GM12878 (cell line): Measurements from ENCODE around the gene MICALL1. TPM values are rescaled to one million over a fixed set of nuclear protein-coding genes. Genes with fewer than 3 reads are reported as not detected.

Experiments used
- BACH1 ChIP-seq: fragments of 450-650 bp; IDR thresholded peaks from 2 replicates; pipeline ENCODE4 v1.6.1; 2017; ENCODE audit warnings: mild to moderate bottlenecking, borderline replicate concordance
- ZBED1 ChIP-seq: IDR thresholded peaks from 2 replicates; pipeline ENCODE4 v1.6.1; 2016; ENCODE audit warnings: borderline replicate concordance
- ZNF24 ChIP-seq: fragments of 450-650 bp; IDR thresholded peaks from 2 replicates; pipeline ENCODE4 v1.6.1; 2017; ENCODE audit warnings: antibody characterized with exemption, mild to moderate bottlenecking
- polyA plus RNA-seq, 11 experiments: library from polyadenylated mRNA; depleted of rRNA in 4 of 11; unstranded in 6 of 11; stranded (reverse) in 5 of 11; fragments of >200 nt; fragmentation: Nextera tagmentation in 4 of 11; fragmentation: Illumina TruSeq in 1 of 11; extraction: Ambion mirVana in 4 of 11; extraction: Trizol in 1 of 11; gene quantifications; 1 replicate in 1 of 11; 2 replicates in 10 of 11; pipeline versions ENCODE4 v1.2.1 to v1.2.3, GENCODE V29; 2011 to 2016; ENCODE audit warnings: inconsistent platforms in 2 of 11, missing spikeins in 2 of 11, low read depth in 1 of 11
- total RNA-seq, 4 experiments: library from RNA; depleted of rRNA in 3 of 4; stranded (reverse); fragments of >200 nt in 3 of 4; fragmentation: Illumina TruSeq in 1 of 4; extraction: Trizol in 1 of 4; gene quantifications; 2 replicates each; pipeline versions ENCODE4 v1.2.1 to v1.2.3, GENCODE V29; 2013 to 2021
- TF ChIP-seq, protein P1 (sequence below): fragments of 450-650 bp; formaldehyde crosslinking; IDR thresholded peaks from 2 replicates; pipeline ENCODE4 v1.5.0; 2022; ENCODE audit warnings: mild to moderate bottlenecking, missing genetic modification characterization
- TF ChIP-seq, protein P2 (sequence below): fragments of 150-350 bp; IDR thresholded peaks from 2 replicates; pipeline ENCODE4 v1.6.1; 2014; ENCODE audit warnings: mild to moderate bottlenecking, low read depth, low read length
- TF ChIP-seq, protein P3 (sequence below): fragments of 450-650 bp; IDR thresholded peaks from 2 replicates; pipeline ENCODE4 v1.6.1; 2017; ENCODE audit warnings: mild to moderate bottlenecking, moderate library complexity

The MICALL1 gene
- total and polyA plus RNA-seq, 10 of the 15 experiments (the other 5 are each of a cell fraction or from before 2014, with no cell fraction given): 0.72 to 30.7 (median 7.8) TPM

DNA sequence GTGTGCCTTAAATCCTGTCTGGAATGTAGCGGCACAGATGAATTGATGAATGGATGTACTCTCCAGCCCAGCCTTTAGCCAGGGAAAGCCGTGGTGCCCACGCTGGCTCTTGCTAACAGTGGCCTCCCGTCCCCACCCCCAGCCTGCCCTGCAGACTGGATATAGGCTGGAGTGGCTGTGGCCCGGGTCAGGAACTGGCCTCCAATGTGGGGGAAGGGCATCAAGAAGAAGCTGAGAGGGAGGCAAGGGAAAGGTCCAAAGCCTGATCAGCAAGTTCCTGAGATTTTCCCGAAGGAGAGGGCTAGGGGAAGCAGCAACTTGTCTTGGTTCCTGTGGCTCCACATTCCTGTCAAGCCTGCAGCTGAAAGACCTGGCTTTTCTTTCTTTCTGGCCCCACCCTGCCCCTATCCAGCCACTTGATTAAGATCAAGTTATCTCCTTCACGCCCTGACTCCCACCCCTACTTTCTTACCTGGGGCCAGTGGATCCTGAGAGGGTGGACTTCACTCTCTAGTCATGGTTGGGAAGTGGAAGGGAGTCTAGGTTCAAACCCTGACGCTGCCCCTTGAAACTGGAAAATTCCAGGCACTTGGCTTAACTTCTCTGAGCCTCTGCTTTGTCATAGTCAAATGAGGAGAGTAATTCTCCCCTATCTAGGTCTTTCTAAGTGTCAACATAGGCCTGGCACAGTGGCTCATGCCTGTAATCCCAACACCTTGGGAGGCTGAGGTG is 11.0 kb upstream of the MICALL1 start (continued):
- TF ChIP-seq, protein P1, sequence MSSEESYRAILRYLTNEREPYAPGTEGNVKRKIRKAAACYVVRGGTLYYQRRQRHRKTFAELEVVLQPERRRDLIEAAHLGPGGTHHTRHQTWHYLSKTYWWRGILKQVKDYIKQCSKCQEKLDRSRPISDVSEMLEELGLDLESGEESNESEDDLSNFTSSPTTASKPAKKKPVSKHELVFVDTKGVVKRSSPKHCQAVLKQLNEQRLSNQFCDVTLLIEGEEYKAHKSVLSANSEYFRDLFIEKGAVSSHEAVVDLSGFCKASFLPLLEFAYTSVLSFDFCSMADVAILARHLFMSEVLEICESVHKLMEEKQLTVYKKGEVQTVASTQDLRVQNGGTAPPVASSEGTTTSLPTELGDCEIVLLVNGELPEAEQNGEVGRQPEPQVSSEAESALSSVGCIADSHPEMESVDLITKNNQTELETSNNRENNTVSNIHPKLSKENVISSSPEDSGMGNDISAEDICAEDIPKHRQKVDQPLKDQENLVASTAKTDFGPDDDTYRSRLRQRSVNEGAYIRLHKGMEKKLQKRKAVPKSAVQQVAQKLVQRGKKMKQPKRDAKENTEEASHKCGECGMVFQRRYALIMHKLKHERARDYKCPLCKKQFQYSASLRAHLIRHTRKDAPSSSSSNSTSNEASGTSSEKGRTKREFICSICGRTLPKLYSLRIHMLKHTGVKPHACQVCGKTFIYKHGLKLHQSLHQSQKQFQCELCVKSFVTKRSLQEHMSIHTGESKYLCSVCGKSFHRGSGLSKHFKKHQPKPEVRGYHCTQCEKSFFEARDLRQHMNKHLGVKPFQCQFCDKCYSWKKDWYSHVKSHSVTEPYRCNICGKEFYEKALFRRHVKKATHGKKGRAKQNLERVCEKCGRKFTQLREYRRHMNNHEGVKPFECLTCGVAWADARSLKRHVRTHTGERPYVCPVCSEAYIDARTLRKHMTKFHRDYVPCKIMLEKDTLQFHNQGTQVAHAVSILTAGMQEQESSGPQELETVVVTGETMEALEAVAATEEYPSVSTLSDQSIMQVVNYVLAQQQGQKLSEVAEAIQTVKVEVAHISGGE (CRISPR knock-in tag): no peak
- TF ChIP-seq ZNF24 (no peak), ZBED1 (no peak), BACH1 (no peak)
- TF ChIP-seq, protein P2, sequence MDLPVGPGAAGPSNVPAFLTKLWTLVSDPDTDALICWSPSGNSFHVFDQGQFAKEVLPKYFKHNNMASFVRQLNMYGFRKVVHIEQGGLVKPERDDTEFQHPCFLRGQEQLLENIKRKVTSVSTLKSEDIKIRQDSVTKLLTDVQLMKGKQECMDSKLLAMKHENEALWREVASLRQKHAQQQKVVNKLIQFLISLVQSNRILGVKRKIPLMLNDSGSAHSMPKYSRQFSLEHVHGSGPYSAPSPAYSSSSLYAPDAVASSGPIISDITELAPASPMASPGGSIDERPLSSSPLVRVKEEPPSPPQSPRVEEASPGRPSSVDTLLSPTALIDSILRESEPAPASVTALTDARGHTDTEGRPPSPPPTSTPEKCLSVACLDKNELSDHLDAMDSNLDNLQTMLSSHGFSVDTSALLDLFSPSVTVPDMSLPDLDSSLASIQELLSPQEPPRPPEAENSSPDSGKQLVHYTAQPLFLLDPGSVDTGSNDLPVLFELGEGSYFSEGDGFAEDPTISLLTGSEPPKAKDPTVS: no peak
- TF ChIP-seq, protein P3, sequence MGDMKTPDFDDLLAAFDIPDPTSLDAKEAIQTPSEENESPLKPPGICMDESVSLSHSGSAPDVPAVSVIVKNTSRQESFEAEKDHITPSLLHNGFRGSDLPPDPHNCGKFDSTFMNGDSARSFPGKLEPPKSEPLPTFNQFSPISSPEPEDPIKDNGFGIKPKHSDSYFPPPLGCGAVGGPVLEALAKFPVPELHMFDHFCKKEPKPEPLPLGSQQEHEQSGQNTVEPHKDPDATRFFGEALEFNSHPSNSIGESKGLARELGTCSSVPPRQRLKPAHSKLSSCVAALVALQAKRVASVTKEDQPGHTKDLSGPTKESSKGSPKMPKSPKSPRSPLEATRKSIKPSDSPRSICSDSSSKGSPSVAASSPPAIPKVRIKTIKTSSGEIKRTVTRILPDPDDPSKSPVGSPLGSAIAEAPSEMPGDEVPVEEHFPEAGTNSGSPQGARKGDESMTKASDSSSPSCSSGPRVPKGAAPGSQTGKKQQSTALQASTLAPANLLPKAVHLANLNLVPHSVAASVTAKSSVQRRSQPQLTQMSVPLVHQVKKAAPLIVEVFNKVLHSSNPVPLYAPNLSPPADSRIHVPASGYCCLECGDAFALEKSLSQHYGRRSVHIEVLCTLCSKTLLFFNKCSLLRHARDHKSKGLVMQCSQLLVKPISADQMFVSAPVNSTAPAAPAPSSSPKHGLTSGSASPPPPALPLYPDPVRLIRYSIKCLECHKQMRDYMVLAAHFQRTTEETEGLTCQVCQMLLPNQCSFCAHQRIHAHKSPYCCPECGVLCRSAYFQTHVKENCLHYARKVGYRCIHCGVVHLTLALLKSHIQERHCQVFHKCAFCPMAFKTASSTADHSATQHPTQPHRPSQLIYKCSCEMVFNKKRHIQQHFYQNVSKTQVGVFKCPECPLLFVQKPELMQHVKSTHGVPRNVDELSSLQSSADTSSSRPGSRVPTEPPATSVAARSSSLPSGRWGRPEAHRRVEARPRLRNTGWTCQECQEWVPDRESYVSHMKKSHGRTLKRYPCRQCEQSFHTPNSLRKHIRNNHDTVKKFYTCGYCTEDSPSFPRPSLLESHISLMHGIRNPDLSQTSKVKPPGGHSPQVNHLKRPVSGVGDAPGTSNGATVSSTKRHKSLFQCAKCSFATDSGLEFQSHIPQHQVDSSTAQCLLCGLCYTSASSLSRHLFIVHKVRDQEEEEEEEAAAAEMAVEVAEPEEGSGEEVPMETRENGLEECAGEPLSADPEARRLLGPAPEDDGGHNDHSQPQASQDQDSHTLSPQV: no peak
